Measurements from ENCODE around the gene LIF.

LIF gene

DNA sequence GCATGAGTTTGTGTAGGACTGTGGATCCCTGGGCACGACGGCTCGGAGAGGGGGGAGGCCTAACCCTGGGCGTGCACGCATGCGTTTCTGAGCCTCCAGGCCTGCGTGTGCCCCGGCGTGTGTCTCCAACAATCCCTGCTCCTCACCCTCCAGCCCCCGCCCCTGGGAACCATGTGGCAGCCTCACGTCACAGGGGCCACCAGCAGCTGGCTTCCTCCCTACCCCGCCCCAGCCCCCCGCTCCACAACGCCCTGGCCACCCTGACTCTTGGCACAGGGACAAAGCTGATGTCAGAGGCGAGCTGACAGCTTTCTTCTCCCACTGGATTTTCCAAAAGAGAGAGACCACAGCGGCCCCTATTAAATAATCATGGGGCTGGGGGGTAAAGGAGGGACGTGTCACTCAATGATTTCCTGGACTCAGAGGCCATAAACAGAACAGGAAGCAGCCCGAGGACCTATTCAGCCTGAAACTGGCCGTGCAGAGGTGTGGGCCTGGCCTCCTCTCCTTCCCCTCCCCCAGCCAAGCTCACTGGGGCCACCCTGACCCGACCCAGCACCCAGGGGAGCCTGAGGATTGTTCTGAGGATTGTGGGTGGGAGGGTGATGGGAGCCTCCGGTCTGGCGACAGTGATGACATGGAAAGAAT lies 6.8 kb upstream of the LIF start:
- Histone ChIP-seq H2AFZ (no peak overlapping the region), H3K27me3 (ENCODE audit: control insufficient read depth, insufficient read depth, low read length) (no peaks in the 10 kb centered on the region), H3K9ac (no peak overlapping the region), H3K27ac (no peak overlapping the region), H3K9me3 (ENCODE audit: control insufficient read depth, low read length) (no peaks in the 10 kb centered on the region), H3K36me3 (ENCODE audit: control insufficient read depth, insufficient read depth, low read length) (no peaks in the 10 kb centered on the region), H3K4me2 (ENCODE audit: low read length) (no peak overlapping the region), H3K4me3 (ENCODE audit: low read depth, low read length) (no peak overlapping the region), H3K79me2 (no peaks in the 10 kb centered on the region), H3K4me1 (no peaks in the 10 kb centered on the region)
- TF ChIP-seq, protein P1, sequence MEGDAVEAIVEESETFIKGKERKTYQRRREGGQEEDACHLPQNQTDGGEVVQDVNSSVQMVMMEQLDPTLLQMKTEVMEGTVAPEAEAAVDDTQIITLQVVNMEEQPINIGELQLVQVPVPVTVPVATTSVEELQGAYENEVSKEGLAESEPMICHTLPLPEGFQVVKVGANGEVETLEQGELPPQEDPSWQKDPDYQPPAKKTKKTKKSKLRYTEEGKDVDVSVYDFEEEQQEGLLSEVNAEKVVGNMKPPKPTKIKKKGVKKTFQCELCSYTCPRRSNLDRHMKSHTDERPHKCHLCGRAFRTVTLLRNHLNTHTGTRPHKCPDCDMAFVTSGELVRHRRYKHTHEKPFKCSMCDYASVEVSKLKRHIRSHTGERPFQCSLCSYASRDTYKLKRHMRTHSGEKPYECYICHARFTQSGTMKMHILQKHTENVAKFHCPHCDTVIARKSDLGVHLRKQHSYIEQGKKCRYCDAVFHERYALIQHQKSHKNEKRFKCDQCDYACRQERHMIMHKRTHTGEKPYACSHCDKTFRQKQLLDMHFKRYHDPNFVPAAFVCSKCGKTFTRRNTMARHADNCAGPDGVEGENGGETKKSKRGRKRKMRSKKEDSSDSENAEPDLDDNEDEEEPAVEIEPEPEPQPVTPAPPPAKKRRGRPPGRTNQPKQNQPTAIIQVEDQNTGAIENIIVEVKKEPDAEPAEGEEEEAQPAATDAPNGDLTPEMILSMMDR (IDR thresholded peaks at IDR 0.05), result no peak

DNA sequence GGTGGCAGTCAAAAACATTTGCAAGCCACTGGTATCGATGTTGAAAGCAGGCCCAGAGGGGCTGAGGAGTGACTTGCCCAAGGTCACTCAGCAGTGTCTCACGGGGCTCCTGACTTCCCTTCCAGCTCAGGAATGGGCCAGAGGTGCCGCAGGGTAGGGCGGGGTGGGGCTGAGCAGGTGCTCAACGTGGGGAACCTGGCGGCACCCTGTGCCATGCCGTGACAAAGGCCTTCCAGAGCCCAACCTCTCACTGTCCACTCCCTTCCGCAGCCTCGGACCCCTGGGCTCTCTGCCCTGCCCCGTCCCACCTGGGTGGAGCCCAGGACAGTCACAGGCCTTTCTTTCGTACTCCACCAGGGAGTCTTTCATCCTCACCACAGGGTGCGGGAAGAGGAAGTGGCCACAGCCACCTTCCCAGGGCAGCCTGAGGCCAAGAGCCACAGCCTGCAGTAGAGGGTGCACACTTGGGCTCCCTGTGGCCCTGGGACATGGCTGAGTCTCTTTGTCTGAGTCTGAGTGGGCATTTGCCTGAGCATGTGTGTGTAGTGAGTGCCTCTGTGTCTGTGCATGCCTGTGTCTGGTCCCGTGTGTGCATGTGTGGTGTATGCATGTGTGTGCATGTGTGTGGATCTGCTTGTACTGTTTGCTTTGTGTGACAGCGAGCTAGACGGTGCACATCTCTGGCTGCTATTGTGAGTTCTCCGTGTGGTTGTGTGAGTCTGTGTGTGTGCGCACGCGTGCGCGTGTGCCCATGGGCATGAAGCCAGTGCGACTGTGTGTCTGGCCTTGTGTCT lies 6.0 kb upstream of the LIF start:
- no peaks in the 10 kb centered on the region for H3K36me3 ChIP-seq (ENCODE audit: control insufficient read depth, insufficient read depth, low read length)
- no peak overlapping the region for H2AFZ ChIP-seq
- no peaks in the 10 kb centered on the region for H3K9me3 ChIP-seq (ENCODE audit: control insufficient read depth, low read length)
- no peak overlapping the region for H3K4me2 ChIP-seq (ENCODE audit: low read length)
- no peaks in the 10 kb centered on the region for H3K79me2 ChIP-seq
- TF ChIP-seq, protein P1 (IDR thresholded peaks at IDR 0.05), result no peak
- no peak overlapping the region for H3K4me3 ChIP-seq (ENCODE audit: low read depth, low read length)
- no peaks in the 10 kb centered on the region for H3K27me3 ChIP-seq (ENCODE audit: control insufficient read depth, insufficient read depth, low read length)
- no peak overlapping the region for H3K27ac ChIP-seq
- no peak overlapping the region for H3K9ac ChIP-seq
- no peaks in the 10 kb centered on the region for H3K4me1 ChIP-seq

DNA sequence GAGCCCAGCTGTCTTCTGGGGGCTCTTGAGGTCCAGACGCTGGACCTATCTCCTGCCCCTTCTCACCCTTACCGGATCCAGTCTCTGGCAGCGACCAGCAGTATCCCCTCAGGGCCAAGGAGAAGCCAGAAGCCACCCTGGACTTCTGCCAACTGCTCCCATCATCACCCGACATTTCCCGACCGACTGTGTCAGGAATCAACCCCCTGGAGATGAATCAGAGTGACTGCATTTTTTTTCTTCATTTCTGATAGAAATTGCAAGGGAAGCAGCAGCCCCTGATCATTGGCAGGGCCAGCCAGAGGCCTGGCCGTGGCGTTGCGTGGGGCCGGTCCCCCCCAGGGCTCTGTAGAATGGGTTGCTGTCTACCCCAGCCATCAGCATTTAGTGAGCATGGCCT lies 5.2 kb upstream of the LIF start:
- no peaks in the 10 kb centered on the region for H3K27me3 ChIP-seq (ENCODE audit: control insufficient read depth, insufficient read depth, low read length)
- H3K9me3 ChIP-seq (ENCODE audit: control insufficient read depth, low read length), result no peaks in the 10 kb centered on the region
- no peaks in the 10 kb centered on the region for H3K4me1 ChIP-seq
- no peak overlapping the region for H3K4me2 ChIP-seq (ENCODE audit: low read length)
- no peak overlapping the region for H3K27ac ChIP-seq
- H3K9ac ChIP-seq, result no peak overlapping the region
- no peak overlapping the region for H3K4me3 ChIP-seq (ENCODE audit: low read depth, low read length)
- TF ChIP-seq, protein P1 (IDR thresholded peaks at IDR 0.05), result no peak
- H3K79me2 ChIP-seq, result no peaks in the 10 kb centered on the region
- no peak overlapping the region for H2AFZ ChIP-seq
- H3K36me3 ChIP-seq (ENCODE audit: control insufficient read depth, insufficient read depth, low read length), result no peaks in the 10 kb centered on the region

DNA sequence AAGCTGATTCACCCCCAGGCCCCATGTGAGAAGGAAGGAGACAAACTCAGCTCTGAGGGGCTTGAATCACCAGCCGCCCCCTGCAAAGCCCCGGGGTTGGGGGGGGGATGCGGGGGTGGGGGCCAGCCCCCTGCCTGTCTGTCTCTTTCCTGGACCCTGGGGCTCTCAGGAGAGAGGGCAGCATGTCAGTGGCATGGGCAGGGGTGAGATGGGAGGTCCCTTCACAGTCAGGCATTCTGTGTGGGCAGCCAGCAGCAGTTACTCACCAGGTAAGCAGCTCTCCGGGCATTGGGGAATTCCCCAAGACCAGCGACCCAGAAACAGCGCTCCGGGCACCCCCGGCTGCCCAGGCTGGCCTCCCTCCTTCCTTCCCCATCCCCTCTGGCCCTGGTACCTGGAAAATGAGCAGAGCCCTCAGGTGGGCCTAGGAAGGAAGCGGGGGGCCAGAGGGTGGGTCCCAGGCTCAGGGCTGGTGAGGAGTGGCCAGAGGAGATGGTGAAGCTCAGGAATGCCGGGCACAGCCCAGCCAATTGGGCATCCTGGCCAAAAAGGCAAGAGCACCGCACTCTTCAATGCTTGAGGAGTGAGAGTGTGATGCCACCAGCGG lies 4.2 kb upstream of the LIF start:
- Histone ChIP-seq H3K9me3 (ENCODE audit: control insufficient read depth, low read length) (no peaks in the 10 kb centered on the region), H3K9ac (no peak overlapping the region), H3K79me2 (no peaks in the 10 kb centered on the region), H3K4me3 (ENCODE audit: low read depth, low read length) (no peak overlapping the region), H2AFZ (no peak overlapping the region), H3K4me2 (ENCODE audit: low read length) (no peak overlapping the region), H3K4me1 (no peaks in the 10 kb centered on the region), H3K36me3 (ENCODE audit: control insufficient read depth, insufficient read depth, low read length) (no peaks in the 10 kb centered on the region), H3K27me3 (ENCODE audit: control insufficient read depth, insufficient read depth, low read length) (no peaks in the 10 kb centered on the region), H3K27ac (no peak overlapping the region)
- TF ChIP-seq, protein P1 (IDR thresholded peaks at IDR 0.05), result no peak

Data from parathyroid adenoma (tissue), 2 donors.